WTC11 (cell line): ENCODE results near the gene INKA2.

ENCODE experiments used
- CTCF ChIP-seq: fragments of 200-600 bp; IDR thresholded peaks from 2 replicates; pipeline ENCODE4 v1.8.0; 2022; ENCODE audit warnings: antibody characterized with exemption
- MLX ChIP-seq: sonication (generic); formaldehyde crosslinking; IDR thresholded peaks from 2 replicates; pipeline ENCODE4 v1.8.1; 2023; ENCODE audit warnings: mild to moderate bottlenecking, missing genetic modification reagents, moderate library complexity
- MYBL2 ChIP-seq: sonication (generic); formaldehyde crosslinking; IDR thresholded peaks from 2 replicates; pipeline ENCODE4 v1.8.1; 2023; ENCODE audit warnings: mild to moderate bottlenecking, moderate library complexity, missing genetic modification reagents
- NR2C2 ChIP-seq: sonication (generic); formaldehyde crosslinking; IDR thresholded peaks from 2 replicates; pipeline ENCODE4 v1.8.0; 2022; ENCODE audit warnings: mild to moderate bottlenecking, missing genetic modification reagents
- SP1 ChIP-seq: sonication (generic); formaldehyde crosslinking; conservative IDR thresholded peaks from 2 replicates; pipeline ENCODE4 v1.8.1; 2022; ENCODE audit warnings: missing genetic modification reagents
- ZNF138 ChIP-seq: sonication (generic); formaldehyde crosslinking; conservative IDR thresholded peaks from 2 replicates; pipeline ENCODE4 v1.8.1; 2022; ENCODE audit warnings: mild to moderate bottlenecking, moderate library complexity, missing genetic modification reagents
- ZNF232 ChIP-seq: sonication (generic); formaldehyde crosslinking; IDR thresholded peaks from 2 replicates; pipeline ENCODE4 v1.8.0; 2022; ENCODE audit warnings: mild to moderate bottlenecking, missing genetic modification reagents
- TF ChIP-seq, protein P1 (sequence below): sonication (generic); formaldehyde crosslinking; IDR thresholded peaks from 2 replicates; pipeline ENCODE4 v1.8.0; 2022; ENCODE audit warnings: mild to moderate bottlenecking, missing genetic modification reagents
- TF ChIP-seq, protein P2 (sequence below): sonication (generic); formaldehyde crosslinking; IDR thresholded peaks from 2 replicates; pipeline ENCODE4 v1.8.1; 2023; ENCODE audit warnings: mild to moderate bottlenecking, moderate library complexity, missing genetic modification reagents
- TF ChIP-seq, protein P3 (sequence below): sonication (generic); formaldehyde crosslinking; IDR thresholded peaks from 2 replicates; pipeline ENCODE4 v1.8.1; 2022; ENCODE audit warnings: mild to moderate bottlenecking, moderate library complexity, missing genetic modification reagents
- TF ChIP-seq, protein P4 (sequence below): sonication (generic); formaldehyde crosslinking; IDR thresholded peaks from 2 replicates; pipeline ENCODE4 v1.8.0; 2022; ENCODE audit warnings: mild to moderate bottlenecking, missing genetic modification reagents

DNA sequence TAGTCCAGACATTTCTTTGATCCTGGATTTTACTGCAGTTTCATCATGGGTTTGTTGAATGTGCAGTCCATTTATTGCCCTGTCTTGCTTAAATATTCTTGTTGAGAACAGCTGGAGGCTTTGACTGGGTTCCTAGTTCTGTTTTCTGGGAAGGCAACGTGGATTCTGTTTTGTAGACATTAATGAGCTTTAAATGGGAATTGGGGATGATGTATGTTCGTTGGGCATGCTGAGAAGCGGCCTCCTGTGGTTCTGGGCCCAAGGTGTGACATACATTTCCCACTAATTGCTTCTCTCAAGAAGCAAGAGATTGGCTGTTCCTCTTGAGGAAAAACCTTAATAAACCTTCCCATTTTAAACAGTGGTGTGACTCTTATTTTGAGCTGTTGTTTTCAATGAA is 22.9 kb downstream of the INKA2 start:
- no peak for TF ChIP-seq CTCF
- TF ChIP-seq NR2C2 (CRISPR knock-in tag), result no peak
- TF ChIP-seq MLX, result no peak
- TF ChIP-seq, protein P1, sequence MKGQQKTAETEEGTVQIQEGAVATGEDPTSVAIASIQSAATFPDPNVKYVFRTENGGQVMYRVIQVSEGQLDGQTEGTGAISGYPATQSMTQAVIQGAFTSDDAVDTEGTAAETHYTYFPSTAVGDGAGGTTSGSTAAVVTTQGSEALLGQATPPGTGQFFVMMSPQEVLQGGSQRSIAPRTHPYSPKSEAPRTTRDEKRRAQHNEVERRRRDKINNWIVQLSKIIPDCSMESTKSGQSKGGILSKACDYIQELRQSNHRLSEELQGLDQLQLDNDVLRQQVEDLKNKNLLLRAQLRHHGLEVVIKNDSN (CRISPR knock-in tag), result no peak
- TF ChIP-seq SP1 (CRISPR knock-in tag), result no peak
- no peak for TF ChIP-seq ZNF138 (CRISPR knock-in tag)
- TF ChIP-seq, protein P2, sequence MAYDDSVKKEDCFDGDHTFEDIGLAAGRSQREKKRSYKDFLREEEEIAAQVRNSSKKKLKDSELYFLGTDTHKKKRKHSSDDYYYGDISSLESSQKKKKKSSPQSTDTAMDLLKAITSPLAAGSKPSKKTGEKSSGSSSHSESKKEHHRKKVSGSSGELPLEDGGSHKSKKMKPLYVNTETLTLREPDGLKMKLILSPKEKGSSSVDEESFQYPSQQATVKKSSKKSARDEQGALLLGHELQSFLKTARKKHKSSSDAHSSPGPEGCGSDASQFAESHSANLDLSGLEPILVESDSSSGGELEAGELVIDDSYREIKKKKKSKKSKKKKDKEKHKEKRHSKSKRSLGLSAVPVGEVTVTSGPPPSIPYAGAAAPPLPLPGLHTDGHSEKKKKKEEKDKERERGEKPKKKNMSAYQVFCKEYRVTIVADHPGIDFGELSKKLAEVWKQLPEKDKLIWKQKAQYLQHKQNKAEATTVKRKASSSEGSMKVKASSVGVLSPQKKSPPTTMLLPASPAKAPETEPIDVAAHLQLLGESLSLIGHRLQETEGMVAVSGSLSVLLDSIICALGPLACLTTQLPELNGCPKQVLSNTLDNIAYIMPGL, result no peak
- TF ChIP-seq, protein P3, sequence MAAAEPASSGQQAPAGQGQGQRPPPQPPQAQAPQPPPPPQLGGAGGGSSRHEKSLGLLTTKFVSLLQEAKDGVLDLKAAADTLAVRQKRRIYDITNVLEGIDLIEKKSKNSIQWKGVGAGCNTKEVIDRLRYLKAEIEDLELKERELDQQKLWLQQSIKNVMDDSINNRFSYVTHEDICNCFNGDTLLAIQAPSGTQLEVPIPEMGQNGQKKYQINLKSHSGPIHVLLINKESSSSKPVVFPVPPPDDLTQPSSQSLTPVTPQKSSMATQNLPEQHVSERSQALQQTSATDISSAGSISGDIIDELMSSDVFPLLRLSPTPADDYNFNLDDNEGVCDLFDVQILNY, result no peak
- TF ChIP-seq ZNF232, result no peak
- no peak for TF ChIP-seq MYBL2
- TF ChIP-seq, protein P4, sequence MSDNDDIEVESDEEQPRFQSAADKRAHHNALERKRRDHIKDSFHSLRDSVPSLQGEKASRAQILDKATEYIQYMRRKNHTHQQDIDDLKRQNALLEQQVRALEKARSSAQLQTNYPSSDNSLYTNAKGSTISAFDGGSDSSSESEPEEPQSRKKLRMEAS (CRISPR knock-in tag), result no peak
